ENCODE results near the gene SOWAHB. TPM values are rescaled to one million over a fixed set of nuclear protein-coding genes. Genes with fewer than 3 reads are reported as not detected.

The SOWAHB gene
- total and polyA plus RNA-seq, 7 donors: under 0.01 to 12.3 (median 7.8) TPM; not detected in 2

GRCh38 chr4:76923619-76924357, 25.8 kb upstream of the SOWAHB start:
- H3K27me3 ChIP-seq: no peaks in the 10 kb centered on the region
- TF ChIP-seq POLR2AphosphoS5 (IDR thresholded peaks at IDR 0.05) (no peak), EP300 (IDR thresholded peaks at IDR 0.05) (no peak), CTCF (IDR thresholded peaks at IDR 0.05) (no peak), POLR2A (IDR thresholded peaks at IDR 0.05) (no peak)
- no peaks in the 10 kb centered on the region for H3K36me3 ChIP-seq
- DNase-seq: no peak
- H3K4me1 ChIP-seq: no peaks in the 10 kb centered on the region
- WGBS, 2 donors: 51 to 80% methylated on average over 5 of the region's 5 CpGs
- no peak overlapping the region for H3K27ac ChIP-seq
- H3K9me3 ChIP-seq: no peaks in the 10 kb centered on the region
- H3K4me3 ChIP-seq: no peak overlapping the region
- intact Hi-C loops (cut with DNase I): no loop called here

- no peak overlapping the region for H3K27ac ChIP-seq
- H3K4me3 ChIP-seq: no peak overlapping the region
- no peaks in the 10 kb centered on the region for H3K36me3 ChIP-seq
- no peak for DNase-seq
- H3K9me3 ChIP-seq: no peaks in the 10 kb centered on the region
- intact Hi-C loops (cut with DNase I): no loop called here
- TF ChIP-seq POLR2AphosphoS5 (IDR thresholded peaks at IDR 0.05) (no peak), POLR2A (IDR thresholded peaks at IDR 0.05) (no peak), CTCF (IDR thresholded peaks at IDR 0.05) (no peak), EP300 (IDR thresholded peaks at IDR 0.05) (no peak)
- H3K27me3 ChIP-seq: no peaks in the 10 kb centered on the region
- H3K4me1 ChIP-seq: no peaks in the 10 kb centered on the region
Measured at GRCh38 chr4:76920715-76921114, 22.8 kb upstream of the SOWAHB start.

- no peaks in the 10 kb centered on the region for H3K36me3 ChIP-seq
- TF ChIP-seq CTCF (IDR thresholded peaks at IDR 0.05) (no peak), POLR2AphosphoS5 (IDR thresholded peaks at IDR 0.05) (no peak)
- no peak overlapping the region for H3K4me3 ChIP-seq
- H3K4me1 ChIP-seq: peaks cover 0 to 9% (median 0%) of the 10 kb centered on the region in 4 donors
- H3K9me3 ChIP-seq: no peaks in the 10 kb centered on the region
- H3K27ac ChIP-seq: no peak overlapping the region
- WGBS, 2 donors: 93 to 100% methylated on average over 1 of the region's 1 CpG
- intact Hi-C loops (cut with DNase I): no loop called here
- DNase-seq: no peak
- H3K27me3 ChIP-seq: no peaks in the 10 kb centered on the region
Measured at GRCh38 chr4:76909711-76910110, 11.8 kb upstream of the SOWAHB start.

GRCh38 chr4:76905521-76905920, 7.6 kb upstream of the SOWAHB start:
- Histone ChIP-seq H3K4me1 (peaks cover 0 to 9% (median 0%) of the 10 kb centered on the region in 4 donors), H3K9me3 (no peaks in the 10 kb centered on the region), H3K4me3 (no peak overlapping the region), H3K27ac (no peak overlapping the region), H3K36me3 (no peaks in the 10 kb centered on the region), H3K27me3 (no peaks in the 10 kb centered on the region)
- no peak for DNase-seq
- TF ChIP-seq EP300 (IDR thresholded peaks at IDR 0.05) (no peak), CTCF (IDR thresholded peaks at IDR 0.05) (no peak), POLR2A (IDR thresholded peaks at IDR 0.05) (no peak), POLR2AphosphoS5 (IDR thresholded peaks at IDR 0.05) (no peak)
- intact Hi-C loops (cut with DNase I): no loop called here
- WGBS, 2 donors: 59 to 64% methylated on average over 1 of the region's 1 CpG
